CD14-positive monocyte (primary cell): ENCODE results near the gene SLMAP. TPM values are rescaled to one million over a fixed set of nuclear protein-coding genes. Genes with fewer than 3 reads are reported as not detected.

ENCODE experiments used
- DNase-seq, 3 donors: peaks; one replicate each; pipeline ENCODE4 v3.0.0-alpha.2; 2011 to 2022
- H2AFZ ChIP-seq: 2 replicates; pipeline ENCODE4 v1.6.0; 2012; ENCODE audit warnings: mild to moderate bottlenecking, low read depth, low read length, inconsistent platforms; ENCODE audit not compliant: insufficient read depth, poor library complexity, severe bottlenecking
- H3K27ac ChIP-seq, 2 donors: 1 replicate in 1 of 2; 2 replicates in 1 of 2; pipeline ENCODE4 v1.5.1; 2012 to 2013; ENCODE audit warnings: low read length in 2 of 2, control low read depth in 1 of 2, inconsistent platforms in 1 of 2, low read depth in 1 of 2, mild to moderate bottlenecking in 1 of 2
- H3K27me3 ChIP-seq, 2 donors: one replicate each; pipeline versions ENCODE4 v1.6.0 to v1.6.1; 2011 to 2013; ENCODE audit warnings: low read length in 2 of 2; ENCODE audit not compliant: control insufficient read depth in 2 of 2, insufficient read depth in 2 of 2
- H3K36me3 ChIP-seq, 2 donors: replicated peaks in 1 of 2; 1 replicate in 1 of 2; 2 replicates in 1 of 2; pipeline versions ENCODE4 v1.5.1 to v1.6.1; 2012 to 2013; ENCODE audit warnings: low read length in 2 of 2, control low read depth in 1 of 2, inconsistent platforms in 1 of 2, mild to moderate bottlenecking in 1 of 2; ENCODE audit not compliant: insufficient read depth in 2 of 2, control insufficient read depth in 1 of 2
- H3K4me1 ChIP-seq, 2 donors: 1 replicate in 1 of 2; 2 replicates in 1 of 2; pipeline versions ENCODE4 v1.5.1 to v1.6.1; 2012 to 2013; ENCODE audit warnings: low read length in 2 of 2, control low read depth in 1 of 2, inconsistent platforms in 1 of 2, mild to moderate bottlenecking in 1 of 2, moderate library complexity in 1 of 2; ENCODE audit not compliant: insufficient read depth in 2 of 2, control insufficient read depth in 1 of 2
- H3K4me2 ChIP-seq: replicated peaks from 2 replicates; pipeline ENCODE3; 2012; ENCODE audit warnings: low read length, moderate library complexity, mild to moderate bottlenecking; ENCODE audit not compliant: poor library complexity, severe bottlenecking; ENCODE audit errors: extremely low read depth
- H3K4me3 ChIP-seq, 3 experiments: fragments of 200-600 bp in 1 of 3; sonication (generic) in 1 of 3; replicated peaks in 1 of 3; 1 replicate in 2 of 3; 2 replicates in 1 of 3; pipeline ENCODE4 v1.5.1; 2011 to 2013; ENCODE audit warnings: low read length in 3 of 3, mild to moderate bottlenecking in 3 of 3, control low read depth in 2 of 3, low read depth in 2 of 3, inconsistent platforms in 1 of 3, moderate library complexity in 1 of 3
- H3K79me2 ChIP-seq: 2 replicates; pipeline ENCODE4 v1.6.0; 2012; ENCODE audit warnings: mild to moderate bottlenecking, control low read depth, inconsistent platforms, low read length, moderate library complexity; ENCODE audit not compliant: insufficient read depth
- H3K9ac ChIP-seq: 2 replicates; pipeline ENCODE4 v1.6.0; 2017; ENCODE audit warnings: low read length, mild to moderate bottlenecking; ENCODE audit not compliant: insufficient read depth, poor library complexity, severe bottlenecking
- H3K9me3 ChIP-seq, 2 donors: replicated peaks in 1 of 2; 1 replicate in 1 of 2; 2 replicates in 1 of 2; pipeline versions ENCODE4 v1.5.1 to v1.6.1; 2012 to 2013; ENCODE audit warnings: low read length in 2 of 2, control low read depth in 1 of 2; ENCODE audit not compliant: control insufficient read depth in 1 of 2, insufficient read depth in 1 of 2
- H4K20me1 ChIP-seq: 2 replicates; pipeline ENCODE4 v1.6.0; 2012; ENCODE audit warnings: mild to moderate bottlenecking, low read length, control low read depth, moderate library complexity; ENCODE audit not compliant: insufficient read depth
- H3K27ac Mint-ChIP-seq, 7 donors: one replicate each; pipeline ENCODE4 v1.8.0; 2020; ENCODE audit warnings: mild to moderate bottlenecking in 7 of 7, mixed read lengths in 7 of 7, moderate library complexity in 6 of 7, inconsistent platforms in 2 of 7
- H3K27me3 Mint-ChIP-seq, 3 donors: one replicate each; pipeline ENCODE4 v1.8.0; 2021 to 2022; ENCODE audit warnings: low read depth in 3 of 3, mild to moderate bottlenecking in 3 of 3, mixed read lengths in 3 of 3, moderate library complexity in 3 of 3, inconsistent platforms in 1 of 3
- H3K36me3 Mint-ChIP-seq, 2 donors: one replicate each; pipeline ENCODE4 v1.8.0; 2020; ENCODE audit warnings: mixed read lengths in 2 of 2, inconsistent platforms in 1 of 2, mild to moderate bottlenecking in 1 of 2
- H3K4me1 Mint-ChIP-seq: one replicate; pipeline ENCODE4 v1.8.0; 2020; ENCODE audit warnings: mild to moderate bottlenecking, mixed read lengths
- H3K4me3 Mint-ChIP-seq, 2 donors: one replicate each; pipeline ENCODE4 v1.8.0; 2020; ENCODE audit warnings: mild to moderate bottlenecking in 2 of 2, mixed read lengths in 2 of 2, moderate library complexity in 1 of 2
- H3K9me3 Mint-ChIP-seq, 7 donors: one replicate each; pipeline ENCODE4 v1.8.0; 2020 to 2022; ENCODE audit warnings: mixed read lengths in 7 of 7, mild to moderate bottlenecking in 6 of 7, moderate library complexity in 6 of 7, inconsistent platforms in 2 of 7
- CTCF ChIP-seq: fragments of 200-600 bp; IDR thresholded peaks from one replicate; pipeline ENCODE4 v1.8.0; 2022; ENCODE audit warnings: antibody characterized with exemption, mild to moderate bottlenecking
- WGBS: methylation state at CpG from one replicate; pipeline ENCODE4 v1.1.5; 2013; ENCODE audit warnings: missing lambda C conversion rate; ENCODE audit not compliant: insufficient coverage; 5-methylcytosine and 5-hydroxymethylcytosine counted together
- intact Hi-C, 2 donors: fragments of 100-400 bp; cut with micrococcal nuclease; formaldehyde crosslinking; loops; one replicate each; pipeline versions ENCODE4 v1.15.0 to v1.15.1; 2023
- polyA plus RNA-seq, 3 donors: library from polyadenylated mRNA; depleted of rRNA in 1 of 3; unstranded in 2 of 3; stranded (reverse) in 1 of 3; fragments of 300-500 nt in 2 of 3; fragments of >200 nt in 1 of 3; fragmentation: Illumina TruSeq in 2 of 3; gene quantifications; 1 replicate in 2 of 3; 2 replicates in 1 of 3; pipeline ENCODE4 v1.2.3, GENCODE V29; 2012 to 2021

SLMAP gene
- polyA plus RNA-seq, 3 donors = 12.3 to 17.6 (median 16.1) TPM

- Histone ChIP-seq H3K79me2 (no peaks in the 10 kb centered on the region), H3K9ac (peak overlapping the region; percentile 48), H3K4me2 (peak overlapping the region; percentile 60), H2AFZ (peak overlapping the region; percentile 41), H4K20me1 (no peaks in the 10 kb centered on the region), H3K36me3 (no peaks in the 10 kb centered on the region), H3K27me3 (no peaks in the 10 kb centered on the region), H3K9me3 (no peaks in the 10 kb centered on the region), H3K27ac (peak overlapping the region; percentile 37 to 48), H3K4me1 (peaks cover 31 to 41% of the 10 kb centered on the region in 2 donors), H3K4me3 (peak overlapping the region in 1 of 3 experiments; percentile 31)
- TF ChIP-seq CTCF = no peak
- Mint-ChIP-seq H3K4me3 (peak overlapping the region; percentile 38 to 81), H3K4me1 (peaks cover 40% of the 10 kb centered on the region), H3K36me3 (peaks cover 0 to 3% of the 10 kb centered on the region in 2 donors), H3K27ac (peak overlapping the region; percentile 82 to 95 (median 88)), H3K9me3 (peaks cover 0 to 5% (median 0%) of the 10 kb centered on the region in 7 donors), H3K27me3 (peaks cover 0 to 6% (median 4%) of the 10 kb centered on the region in 3 donors)
- intact Hi-C loops = loop anchor here in 1 of 2 donors (5.0 kb wide), 1 partner anchor 38 kb away; no protein-coding TSS in a partner anchor
- 14% methylated on average over 9 of the region's 13 CpGs for WGBS
- peak in 1 of 3 donors; percentile 61 for DNase-seq
These were observed 202.7 kb downstream of the SLMAP start for GRCh38 chr3:57958642-57959422.

- H3K4me2 ChIP-seq = peak overlapping the region; percentile 60
These were observed 203.5 kb downstream of the SLMAP start for GRCh38 chr3:57959423-57960173.

More at GRCh38 chr3:57959423-57960173, 203.5 kb downstream of the SLMAP start:
- H3K4me3 Mint-ChIP-seq = peak overlapping the region; percentile 38 to 81
- no peaks in the 10 kb centered on the region for H3K79me2 ChIP-seq
- H3K36me3 Mint-ChIP-seq = peaks cover 0 to 3% of the 10 kb centered on the region in 2 donors
- H3K4me1 Mint-ChIP-seq = peaks cover 40% of the 10 kb centered on the region
- no peaks in the 10 kb centered on the region for H3K9me3 ChIP-seq
- peak overlapping the region; percentile 48 for H3K9ac ChIP-seq
- H4K20me1 ChIP-seq = no peaks in the 10 kb centered on the region
- peak; percentile 55 to 95 (median 94) for DNase-seq
- H3K27ac ChIP-seq = peak overlapping the region; percentile 37 to 48
- H3K9me3 Mint-ChIP-seq = peaks cover 0 to 5% (median 0%) of the 10 kb centered on the region in 7 donors
- H3K4me3 ChIP-seq = peak overlapping the region in 2 of 3 experiments; percentile 23 to 31
- 7% methylated on average over 11 of the region's 19 CpGs for WGBS
- no peaks in the 10 kb centered on the region for H3K27me3 ChIP-seq
- H3K36me3 ChIP-seq = no peaks in the 10 kb centered on the region
- H2AFZ ChIP-seq = peak overlapping the region; percentile 41
- peaks cover 31 to 41% of the 10 kb centered on the region in 2 donors for H3K4me1 ChIP-seq
- intact Hi-C loops = loop anchor here (5.0 kb wide), 2 partner anchors 38 to 48 kb away; partner anchors contain the start of gene FLNB (in 1 of the 2)
- TF ChIP-seq CTCF = no peak
- peak overlapping the region; percentile 82 to 95 (median 88) for H3K27ac Mint-ChIP-seq
- peaks cover 0 to 6% (median 6%) of the 10 kb centered on the region in 3 donors for H3K27me3 Mint-ChIP-seq
